MCF 10A (cell line): ENCODE results near the gene RFC5. TPM values are rescaled to one million over a fixed set of nuclear protein-coding genes. Genes with fewer than 3 reads are reported as not detected.

Experiments
- BruUV-seq: library from RNA; stranded (reverse); fragments of 400-500 nt; replicated peaks from 2 replicates; lab custom pipeline; 2021; lab: Mats Ljungman, UMichigan
- CTCF ChIA-PET: fragments of 300-600 bp; sonication (Branson Sonifier 250); formaldehyde crosslinking; extraction: SDS; loops from one replicate; lab custom pipeline; 2021; ENCODE audit warnings: antibody characterized with exemption, inconsistent platforms; lab: Yijun Ruan, JAX
- POLR2A ChIA-PET: fragments of 300-600, 350-650 bp; sonication (Branson Sonifier 250); formaldehyde crosslinking; extraction: SDS; loops from one replicate; lab custom pipeline; 2020; ENCODE audit warnings: antibody characterized with exemption, inconsistent platforms; lab: Yijun Ruan, JAX
- DNase-seq: peaks from one replicate; pipeline ENCODE4 v3.0.0-alpha.2; 2018; ENCODE audit not compliant: unreplicated experiment
- H3K27ac Mint-ChIP-seq: one replicate; pipeline ENCODE4 v1.8.0; 2022; ENCODE audit warnings: mild to moderate bottlenecking, low read depth, mixed read lengths; ENCODE audit not compliant: unreplicated experiment
- H3K27me3 Mint-ChIP-seq: one replicate; pipeline ENCODE4 v1.8.0; 2022; ENCODE audit warnings: mixed read lengths; ENCODE audit not compliant: insufficient read depth, unreplicated experiment
- H3K36me3 Mint-ChIP-seq: one replicate; pipeline ENCODE4 v1.8.0; 2022; ENCODE audit warnings: mild to moderate bottlenecking, moderate library complexity, mixed read lengths; ENCODE audit not compliant: insufficient read depth, unreplicated experiment
- H3K4me1 Mint-ChIP-seq: one replicate; pipeline ENCODE4 v1.8.0; 2022; ENCODE audit warnings: mixed read lengths; ENCODE audit not compliant: insufficient read depth, unreplicated experiment
- H3K4me3 Mint-ChIP-seq: one replicate; pipeline ENCODE4 v1.8.0; 2022; ENCODE audit warnings: mild to moderate bottlenecking, moderate library complexity, mixed read lengths; ENCODE audit not compliant: unreplicated experiment
- H3K9me3 Mint-ChIP-seq: one replicate; pipeline ENCODE4 v1.8.0; 2022; ENCODE audit warnings: mixed read lengths; ENCODE audit not compliant: unreplicated experiment
- intact Hi-C: fragments of 100-400 bp; cut with micrococcal nuclease; formaldehyde crosslinking; loops from 2 replicates; pipeline ENCODE4 v1.14.1; 2022
- total RNA-seq: library from RNA; stranded (reverse); gene quantifications from 2 replicates; pipeline ENCODE4 v1.2.3, GENCODE V29; 2022
- TF ChIP-seq, protein P1 (sequence below): fragments of 200-600 bp; IDR thresholded peaks from one replicate; pipeline ENCODE4 v1.8.0; 2022; ENCODE audit warnings: antibody characterized with exemption, mild to moderate bottlenecking; ENCODE audit not compliant: unreplicated experiment

RFC5 gene
- total RNA-seq, 1 experiment from 2014 or later = 13.9 TPM

GRCh38 chr12:118032188-118032587 is 15.7 kb downstream of the RFC5 start:
- H3K4me1 Mint-ChIP-seq = no peaks in the 10 kb centered on the region
- no peak overlapping the region for H3K27ac Mint-ChIP-seq
- H3K27me3 Mint-ChIP-seq = no peaks in the 10 kb centered on the region
- H3K4me3 Mint-ChIP-seq = no peak overlapping the region
- peaks cover 72% of the 10 kb centered on the region for H3K36me3 Mint-ChIP-seq
- no peaks in the 10 kb centered on the region for H3K9me3 Mint-ChIP-seq
- ChIA-PET CTCF (interaction anchor here (0.9 to 4.9 kb wide), 4 partner anchors 23 to 160 kb away, joined by 3 to 56 read pairs (median 4); no protein-coding TSS in a partner anchor), POLR2A (interaction anchor here (0.6 to 2.3 kb wide), 2 partner anchors 15 to 843 kb away, joined by 3 to 6 read pairs; no protein-coding TSS in a partner anchor)
- intact Hi-C loops = no loop called here
- TF ChIP-seq, protein P1, sequence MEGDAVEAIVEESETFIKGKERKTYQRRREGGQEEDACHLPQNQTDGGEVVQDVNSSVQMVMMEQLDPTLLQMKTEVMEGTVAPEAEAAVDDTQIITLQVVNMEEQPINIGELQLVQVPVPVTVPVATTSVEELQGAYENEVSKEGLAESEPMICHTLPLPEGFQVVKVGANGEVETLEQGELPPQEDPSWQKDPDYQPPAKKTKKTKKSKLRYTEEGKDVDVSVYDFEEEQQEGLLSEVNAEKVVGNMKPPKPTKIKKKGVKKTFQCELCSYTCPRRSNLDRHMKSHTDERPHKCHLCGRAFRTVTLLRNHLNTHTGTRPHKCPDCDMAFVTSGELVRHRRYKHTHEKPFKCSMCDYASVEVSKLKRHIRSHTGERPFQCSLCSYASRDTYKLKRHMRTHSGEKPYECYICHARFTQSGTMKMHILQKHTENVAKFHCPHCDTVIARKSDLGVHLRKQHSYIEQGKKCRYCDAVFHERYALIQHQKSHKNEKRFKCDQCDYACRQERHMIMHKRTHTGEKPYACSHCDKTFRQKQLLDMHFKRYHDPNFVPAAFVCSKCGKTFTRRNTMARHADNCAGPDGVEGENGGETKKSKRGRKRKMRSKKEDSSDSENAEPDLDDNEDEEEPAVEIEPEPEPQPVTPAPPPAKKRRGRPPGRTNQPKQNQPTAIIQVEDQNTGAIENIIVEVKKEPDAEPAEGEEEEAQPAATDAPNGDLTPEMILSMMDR = no peak
- no peak for DNase-seq
- no TSS peak for BruUV-seq

DNA sequence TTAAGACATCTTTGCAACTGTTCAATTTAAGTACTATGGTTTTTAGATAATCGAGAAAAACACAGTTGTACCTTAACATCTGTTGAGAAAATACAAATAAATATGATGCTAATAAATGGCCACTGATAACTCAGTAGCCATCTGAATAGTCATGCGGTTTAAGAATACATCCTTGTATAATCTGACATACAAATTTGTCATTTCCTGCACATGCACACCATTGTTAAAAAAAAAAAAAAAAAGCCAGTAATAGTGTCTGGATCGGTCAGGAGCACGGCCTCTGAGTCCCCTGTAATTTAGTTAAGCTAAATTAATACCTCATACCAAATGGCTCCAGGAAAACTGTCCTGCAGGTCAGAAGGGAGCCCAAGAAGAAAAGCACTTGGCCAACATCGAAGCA is 16.8 kb downstream of the RFC5 start:
- H3K4me3 Mint-ChIP-seq = no peak overlapping the region
- TF ChIP-seq, protein P1 = no peak
- no peak for DNase-seq
- H3K27ac Mint-ChIP-seq = no peak overlapping the region
- no TSS peak for BruUV-seq
- H3K27me3 Mint-ChIP-seq = no peaks in the 10 kb centered on the region
- H3K4me1 Mint-ChIP-seq = no peaks in the 10 kb centered on the region
- ChIA-PET CTCF (interaction anchor here (0.6 to 4.9 kb wide), 7 partner anchors 14 to 217 kb away, joined by 3 to 56 read pairs (median 4); no protein-coding TSS in a partner anchor), POLR2A (interaction anchor here (0.6 to 2.3 kb wide), 2 partner anchors 13 to 28 kb away, joined by 3 to 6 read pairs; no protein-coding TSS in a partner anchor)
- H3K9me3 Mint-ChIP-seq = no peaks in the 10 kb centered on the region
- H3K36me3 Mint-ChIP-seq = peaks cover 72% of the 10 kb centered on the region
- intact Hi-C loops = no loop called here

DNA sequence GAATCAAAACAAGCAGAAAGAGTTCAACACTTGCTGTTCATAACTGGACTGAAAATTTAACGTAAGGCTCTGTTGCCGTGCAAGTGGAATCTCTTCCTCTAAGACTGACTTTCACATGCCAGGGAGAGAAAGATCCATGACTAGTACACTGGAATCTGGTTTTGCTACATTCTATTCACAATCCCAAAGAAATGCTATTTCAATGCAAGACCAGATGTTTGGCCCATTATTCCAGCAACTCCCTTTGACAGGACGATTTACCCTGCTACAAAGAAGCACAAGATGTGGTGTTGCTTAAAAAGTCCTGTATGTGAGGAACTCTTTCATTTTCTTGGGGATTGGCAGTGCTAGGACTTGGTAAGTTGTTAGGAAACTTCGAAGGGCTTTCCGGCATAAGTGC is 17.4 kb downstream of the RFC5 start:
- intact Hi-C loops = loop anchor here (1.0 kb wide), 1 partner anchor 159 kb away; no protein-coding TSS in a partner anchor
- H3K9me3 Mint-ChIP-seq = no peaks in the 10 kb centered on the region
- peaks cover 78% of the 10 kb centered on the region for H3K36me3 Mint-ChIP-seq
- H3K4me3 Mint-ChIP-seq = no peak overlapping the region
- BruUV-seq = no TSS peak
- H3K27ac Mint-ChIP-seq = no peak overlapping the region
- no peak for DNase-seq
- H3K4me1 Mint-ChIP-seq = no peaks in the 10 kb centered on the region
- H3K27me3 Mint-ChIP-seq = no peaks in the 10 kb centered on the region
- ChIA-PET POLR2A (interaction anchor here (0.6 to 2.3 kb wide), 2 partner anchors 13 to 28 kb away, joined by 3 to 6 read pairs; no protein-coding TSS in a partner anchor), CTCF (interaction anchor here (0.6 to 4.9 kb wide), 11 partner anchors 13 to 821 kb away, joined by 3 to 56 read pairs (median 4); no protein-coding TSS in a partner anchor)
- TF ChIP-seq, protein P1 = no peak

- Mint-ChIP-seq H3K27ac (no peak overlapping the region), H3K4me1 (no peaks in the 10 kb centered on the region), H3K36me3 (peaks cover 78% of the 10 kb centered on the region), H3K4me3 (no peak overlapping the region), H3K27me3 (no peaks in the 10 kb centered on the region), H3K9me3 (no peaks in the 10 kb centered on the region)
- ChIA-PET POLR2A (interaction anchor here (0.7 to 1.1 kb wide), 3 partner anchors 17 to 101 kb away, joined by 3 to 4 read pairs (median 4); no protein-coding TSS in a partner anchor), CTCF (interaction anchor here (0.6 to 4.9 kb wide), 18 partner anchors 14 to 821 kb away, joined by 3 to 56 read pairs (median 3); no protein-coding TSS in a partner anchor)
- intact Hi-C loops = loop anchor here (1.0 kb wide), 1 partner anchor 159 kb away; no protein-coding TSS in a partner anchor
- BruUV-seq = no TSS peak
- TF ChIP-seq, protein P1 = peak; percentile 49
- DNase-seq = peak; percentile 64
Observed at GRCh38 chr12:118034429-118035189, 18.1 kb downstream of the RFC5 start.
